GM21619 (cell line): ENCODE measurements around the gene CNDP1.
A peak's percentile ranks its signal among the peaks of the same experiment; 100 is the strongest.
"Not testable (repeated sequence)": the region's sequence is repeated elsewhere in the genome, so short reads cannot be mapped to it uniquely, and the experiment has no call there.

Experiments
- ATAC-seq: cut with Tn5 transposase; IDR thresholded peaks from one replicate; pipeline ENCODE4 v1.9.1; 2021; ENCODE audit not compliant: unreplicated experiment

Gene CNDP1

GRCh38 chr18:74534150-74534969 lies at the start of gene CNDP1:
CNDP1 (plus strand) TSS chr18:74534500; CDS start chr18:74534668, 168 bp downstream.
- no peak for ATAC-seq

DNA sequence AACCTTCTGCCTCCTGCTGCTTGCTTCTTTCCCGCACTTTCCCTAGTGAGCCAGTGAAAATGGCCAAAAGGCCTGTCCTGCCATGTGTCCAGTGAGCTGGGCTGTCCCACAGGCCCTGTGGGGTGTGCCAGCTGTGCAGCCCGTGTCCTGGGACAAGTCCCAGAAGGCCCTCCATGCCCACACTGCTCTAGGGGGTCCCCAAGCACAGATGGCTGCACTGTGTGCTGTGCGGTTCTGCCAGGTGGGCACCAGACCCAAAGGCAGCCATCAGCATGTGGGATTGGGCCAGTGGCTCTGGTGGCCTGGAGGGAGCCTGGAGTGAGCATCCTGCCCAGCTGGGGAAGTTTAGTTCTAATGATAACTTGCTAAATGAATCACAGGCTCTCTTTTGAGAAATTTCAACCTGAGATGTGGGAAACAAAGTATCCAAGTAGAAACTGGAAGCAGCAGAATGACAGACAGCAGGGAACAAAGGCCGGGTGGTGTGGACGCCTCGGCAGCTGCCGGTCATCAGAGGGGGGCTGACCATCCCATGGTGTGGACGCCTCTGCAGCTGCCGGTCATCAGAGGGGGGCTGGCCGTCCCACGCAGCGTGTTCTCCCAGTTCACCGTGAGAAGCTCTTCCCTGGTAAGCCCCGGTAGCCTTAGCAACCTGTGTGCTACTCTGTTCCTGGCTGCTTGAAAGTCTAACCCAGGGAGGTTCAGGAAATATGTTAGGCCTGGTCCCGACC lies 48.0 kb upstream of the CNDP1 start:
- ATAC-seq, result no peak

GRCh38 chr18:74488354-74488753 lies 45.9 kb upstream of the CNDP1 start:
- no peak for ATAC-seq

DNA sequence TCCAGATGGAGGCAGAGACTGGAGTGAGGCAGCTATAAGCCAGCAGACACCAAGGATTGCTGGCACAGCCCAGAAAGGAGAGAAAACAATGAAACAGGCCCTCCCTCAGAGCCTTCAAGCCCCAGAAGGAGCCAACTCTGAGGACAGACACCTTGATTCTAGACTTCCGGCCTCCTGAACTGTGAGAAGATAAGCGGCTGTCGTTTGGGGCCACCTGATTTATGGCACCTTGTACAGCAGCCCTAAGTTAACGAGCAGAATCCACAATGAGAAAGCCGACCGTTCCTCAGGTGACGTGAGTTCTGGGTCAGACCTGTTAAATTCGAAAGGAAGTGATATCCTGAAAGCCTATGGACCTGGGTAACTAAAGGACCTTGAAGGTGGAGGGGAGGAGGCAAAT lies 45.4 kb upstream of the CNDP1 start:
- no peak for ATAC-seq

- no peak for ATAC-seq
These were observed 44.6 kb upstream of the CNDP1 start for GRCh38 chr18:74489676-74490075.

GRCh38 chr18:74492259-74492658 lies 42.0 kb upstream of the CNDP1 start:
- no peak for ATAC-seq

GRCh38 chr18:74493689-74494088 lies 40.6 kb upstream of the CNDP1 start:
- peak; percentile 21 for ATAC-seq

DNA sequence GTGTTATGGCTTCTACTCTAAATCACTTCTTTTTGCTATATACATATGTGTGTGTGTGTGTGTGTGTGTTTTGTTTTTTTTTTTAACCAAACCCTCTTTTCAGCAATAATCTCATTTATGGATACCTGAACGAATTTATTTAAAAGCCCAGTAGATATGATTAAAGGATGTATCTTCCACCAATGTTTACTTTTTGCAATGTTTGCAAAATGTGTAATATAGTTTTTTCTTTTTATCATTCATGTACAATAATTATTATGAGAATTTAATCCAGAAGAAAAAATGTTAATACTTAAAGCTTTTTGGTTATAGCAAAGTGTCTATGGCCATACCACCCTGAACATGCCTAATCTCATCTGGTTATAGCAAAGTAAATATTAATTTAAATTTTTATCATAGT lies 39.8 kb upstream of the CNDP1 start:
- ATAC-seq, result no peak

GRCh38 chr18:74495581-74496507 lies 38.5 kb upstream of the CNDP1 start, which contains the start of gene CNDP2:
CNDP2 (plus strand) TSS chr18:74496363; CDS start chr18:74499974, 3,611 bp downstream.
- ATAC-seq, result peak; percentile 67

DNA sequence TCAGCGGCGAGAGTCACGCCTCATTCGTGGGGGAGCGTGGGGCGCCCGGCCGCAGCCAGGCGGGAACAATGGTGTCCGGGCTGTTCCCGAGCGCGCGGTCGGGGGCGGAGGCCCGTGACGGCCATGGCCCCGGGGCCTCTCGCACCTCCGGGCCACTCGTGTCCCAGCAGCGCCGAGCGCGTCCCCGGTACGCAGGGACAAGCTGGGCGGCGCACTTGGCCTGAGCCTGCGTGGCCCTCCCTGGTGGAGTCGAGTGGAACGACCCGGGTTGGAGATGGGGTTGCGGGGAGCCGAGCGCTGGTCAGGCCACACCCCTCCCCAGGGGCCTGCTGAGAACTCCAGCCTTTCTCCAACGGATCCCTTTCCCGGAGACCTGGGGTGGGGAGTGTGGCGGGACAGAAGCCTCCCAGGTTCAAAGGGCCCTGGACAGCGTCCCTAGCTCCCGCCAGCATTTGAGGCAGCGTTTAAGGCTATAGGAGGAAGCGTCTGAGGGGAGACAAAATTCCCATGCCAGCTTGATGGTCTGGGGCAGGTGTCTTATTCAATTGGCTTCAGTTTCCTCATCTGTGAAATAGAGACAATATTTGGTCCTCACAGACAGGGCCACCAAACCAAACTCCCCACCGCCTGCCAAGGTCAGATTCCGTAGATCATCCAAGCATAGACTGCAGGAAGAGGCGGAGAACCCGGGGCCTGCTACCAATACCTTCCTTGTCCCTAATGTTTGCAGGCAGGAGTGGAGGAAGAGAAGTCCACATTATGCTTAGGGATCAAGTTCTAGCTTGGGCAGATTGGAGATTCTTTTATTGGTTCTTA lies 37.6 kb upstream of the CNDP1 start:
- peak; percentile 22 for ATAC-seq

- ATAC-seq, result no peak
These were observed 37.0 kb upstream of the CNDP1 start for GRCh38 chr18:74497324-74497676.

DNA sequence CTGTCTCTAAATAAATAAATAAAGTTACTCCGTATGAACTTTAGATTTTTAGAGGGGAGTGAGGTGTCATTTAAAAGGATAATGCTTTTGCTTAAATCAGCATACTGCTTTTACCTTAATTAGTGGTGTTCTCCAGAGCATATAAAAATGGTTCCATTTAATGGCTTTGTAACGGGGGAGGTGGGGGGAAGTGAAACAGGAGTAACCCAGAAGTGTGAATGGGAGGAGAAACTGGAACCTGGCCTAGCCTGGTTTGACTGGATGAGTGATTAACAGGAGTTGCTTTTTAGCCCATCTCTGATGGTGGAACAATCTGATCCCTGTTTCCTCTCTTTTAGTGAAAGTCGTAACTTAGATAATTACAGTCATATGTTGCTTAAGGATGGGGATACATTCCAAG lies 36.5 kb upstream of the CNDP1 start:
- no peak for ATAC-seq

GRCh38 chr18:74498712-74499627 lies 35.3 kb upstream of the CNDP1 start:
- ATAC-seq, result peak; percentile 35

DNA sequence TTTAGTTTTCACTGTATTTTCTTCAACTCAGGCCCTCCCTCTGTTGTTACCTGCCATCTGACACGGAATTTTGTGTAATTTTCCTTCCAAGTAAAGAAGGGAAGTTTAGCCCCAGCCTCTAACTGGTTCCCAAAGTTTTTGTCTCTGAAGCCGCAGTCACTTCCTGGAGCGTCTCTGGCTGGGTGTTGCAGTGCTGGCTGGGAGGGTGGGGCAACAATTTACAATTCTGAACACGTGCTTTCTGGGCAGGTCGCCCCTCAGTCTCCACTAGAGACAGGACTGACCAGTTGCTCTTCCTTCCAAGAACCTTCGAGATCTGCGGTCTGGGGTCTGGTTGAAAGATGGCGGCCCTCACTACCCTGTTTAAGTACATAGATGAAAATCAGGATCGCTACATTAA lies 34.7 kb upstream of the CNDP1 start:
- peak; percentile 47 for ATAC-seq

GRCh38 chr18:74500372-74500771 lies 33.9 kb upstream of the CNDP1 start:
- no peak for ATAC-seq

DNA sequence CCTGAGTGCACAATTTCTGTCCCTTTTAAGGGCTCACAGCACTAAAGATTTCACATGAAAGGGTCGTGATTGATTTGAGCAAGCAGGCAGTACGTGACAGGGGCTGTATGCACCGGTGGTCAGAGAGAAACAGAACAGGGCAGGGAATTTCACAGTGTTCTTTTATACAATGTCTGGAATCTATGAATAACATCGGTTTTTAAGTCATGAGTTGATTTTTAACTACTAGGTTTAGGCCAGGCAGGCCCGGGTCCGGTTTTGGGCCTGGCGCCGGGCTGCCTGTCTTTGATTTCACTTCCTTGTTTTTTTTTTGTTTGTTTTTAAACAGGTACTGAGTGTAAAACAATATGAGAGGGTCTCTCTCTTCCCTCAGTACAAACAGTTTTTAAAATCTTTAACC lies 33.5 kb upstream of the CNDP1 start:
- not testable (repeated sequence) for ATAC-seq

DNA sequence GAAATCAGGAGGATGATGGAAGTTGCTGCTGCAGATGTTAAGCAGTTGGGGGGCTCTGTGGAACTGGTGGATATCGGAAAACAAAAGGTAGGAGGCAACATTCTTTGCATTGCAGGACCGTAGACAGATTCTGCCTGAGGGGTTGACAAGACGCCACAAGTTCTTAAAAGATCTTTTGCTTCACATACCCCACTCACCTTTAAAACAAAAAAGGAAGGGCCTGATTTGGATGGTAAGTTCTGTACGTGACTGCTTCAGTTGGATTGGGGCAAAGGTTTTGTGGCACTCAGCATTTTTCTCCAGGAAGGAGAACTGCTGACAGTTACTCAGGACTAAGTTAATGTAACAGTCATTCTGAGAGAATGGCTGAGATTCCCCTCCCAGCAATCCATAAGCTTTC lies 32.9 kb upstream of the CNDP1 start:
- no peak for ATAC-seq

GRCh38 chr18:74503137-74503536 lies 31.2 kb upstream of the CNDP1 start:
- no peak for ATAC-seq

DNA sequence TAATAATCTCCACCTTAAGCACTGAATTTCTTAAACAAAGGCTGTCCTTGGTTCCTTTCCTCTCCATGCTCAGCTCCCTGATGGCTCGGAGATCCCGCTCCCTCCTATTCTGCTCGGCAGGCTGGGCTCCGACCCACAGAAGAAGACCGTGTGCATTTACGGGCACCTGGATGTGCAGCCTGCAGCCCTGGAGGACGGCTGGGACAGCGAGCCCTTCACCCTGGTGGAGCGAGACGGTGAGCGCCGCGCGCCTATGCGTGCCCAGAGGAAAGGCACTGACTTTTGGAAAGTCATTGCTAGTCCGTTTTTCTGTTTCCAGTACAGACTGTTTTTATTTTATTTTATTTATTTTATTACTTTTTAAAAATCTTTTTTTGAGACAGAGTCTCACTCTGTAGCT lies 28.5 kb upstream of the CNDP1 start:
- no peak for ATAC-seq
